Activated naive CD4-positive, alpha-beta T cell treated with anti-CD3 and anti-CD28 coated beads for 36 hours (primary cell): Measurements from ENCODE around the gene AFF3. TPM values are rescaled to one million over a fixed set of nuclear protein-coding genes. Genes with fewer than 3 reads are reported as not detected.

Experiments used
- CTCF ChIA-PET: fragments of 350-600 bp; sonication (Branson Sonifier 250); formaldehyde crosslinking; loops from one replicate; lab custom pipeline; 2021; ENCODE audit warnings: antibody characterized with exemption; lab: Charles Lee
- DNase-seq: peaks from one replicate; pipeline ENCODE4 v3.0.0-alpha.2; 2020
- H3K27ac Mint-ChIP-seq: one replicate; pipeline ENCODE4 v1.8.0; 2021; ENCODE audit warnings: mild to moderate bottlenecking, mixed read lengths
- H3K27me3 Mint-ChIP-seq: one replicate; pipeline ENCODE4 v1.8.0; 2021; ENCODE audit warnings: low read depth, mixed read lengths
- H3K36me3 Mint-ChIP-seq: one replicate; pipeline ENCODE4 v1.8.0; 2021; ENCODE audit warnings: low read depth, mixed read lengths
- H3K4me1 Mint-ChIP-seq: one replicate; pipeline ENCODE4 v1.8.0; 2021; ENCODE audit warnings: low read depth, mixed read lengths
- H3K4me3 Mint-ChIP-seq: one replicate; pipeline ENCODE4 v1.8.0; 2021; ENCODE audit warnings: mild to moderate bottlenecking, moderate library complexity, mixed read lengths
- H3K9me3 Mint-ChIP-seq: one replicate; pipeline ENCODE4 v1.8.0; 2021; ENCODE audit warnings: mixed read lengths
- intact Hi-C: fragments of 100-400 bp; cut with micrococcal nuclease; formaldehyde crosslinking; loops from one replicate; pipeline ENCODE4 v1.15.1; 2023
- total RNA-seq, 2 experiments: library from RNA; stranded (reverse); gene quantifications; one replicate each; pipeline ENCODE4 v1.2.3, GENCODE V29; 2021

AFF3 gene
- total RNA-seq, 2 experiments from 2014 or later, result 1.5 to 2.1 TPM

DNA sequence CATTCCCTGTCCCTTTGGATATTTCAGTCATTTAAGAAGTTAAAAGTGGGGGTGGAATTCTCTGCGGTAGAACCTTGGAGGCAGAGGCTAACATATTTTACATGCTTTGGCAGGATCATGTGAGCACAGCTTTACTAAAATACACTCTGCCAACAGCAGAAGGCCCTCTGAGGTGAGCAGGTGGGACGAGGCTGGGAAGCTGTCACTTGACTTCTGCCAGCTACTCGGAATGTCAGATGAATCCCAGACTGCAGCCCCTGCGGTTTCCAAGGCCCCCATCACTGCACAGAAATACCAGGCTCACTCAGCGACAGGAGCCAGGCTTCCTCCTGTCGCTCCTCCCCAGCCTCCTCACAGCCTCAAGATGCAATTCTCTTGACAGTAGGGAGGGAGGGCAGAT is 431.7 kb downstream of the AFF3 start:
- no peaks in the 10 kb centered on the region for H3K9me3 Mint-ChIP-seq
- no peak for DNase-seq
- no peak overlapping the region for H3K27ac Mint-ChIP-seq
- peaks cover 1% of the 10 kb centered on the region for H3K36me3 Mint-ChIP-seq
- H3K4me3 Mint-ChIP-seq, result no peak overlapping the region
- H3K4me1 Mint-ChIP-seq, result no peaks in the 10 kb centered on the region
- intact Hi-C loops, result no loop called here
- H3K27me3 Mint-ChIP-seq, result no peaks in the 10 kb centered on the region
- CTCF ChIA-PET, result no interaction called here

DNA sequence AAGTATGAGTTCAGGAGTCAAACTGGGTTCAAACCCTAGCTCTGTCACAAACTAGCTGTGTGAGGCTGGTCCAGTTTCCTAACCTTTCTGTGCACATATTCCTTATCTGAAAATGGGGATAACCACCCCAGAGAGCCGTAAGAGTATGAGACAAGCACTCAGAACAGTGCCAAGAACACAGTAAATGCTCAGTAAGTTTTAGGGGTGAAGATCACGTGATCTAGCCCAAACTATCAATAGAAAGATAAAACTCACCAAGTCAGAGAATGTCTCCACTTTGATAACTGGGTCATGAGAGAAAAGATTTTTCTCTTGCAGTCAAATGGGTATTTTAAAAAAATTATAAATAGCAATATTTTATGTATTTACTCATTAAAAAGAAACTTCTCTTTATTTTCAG is 433.2 kb downstream of the AFF3 start:
- CTCF ChIA-PET, result no interaction called here
- Mint-ChIP-seq H3K36me3 (peaks cover 1% of the 10 kb centered on the region), H3K4me1 (no peaks in the 10 kb centered on the region), H3K27me3 (no peaks in the 10 kb centered on the region), H3K9me3 (no peaks in the 10 kb centered on the region), H3K27ac (no peak overlapping the region), H3K4me3 (no peak overlapping the region)
- DNase-seq, result no peak
- intact Hi-C loops, result no loop called here

DNA sequence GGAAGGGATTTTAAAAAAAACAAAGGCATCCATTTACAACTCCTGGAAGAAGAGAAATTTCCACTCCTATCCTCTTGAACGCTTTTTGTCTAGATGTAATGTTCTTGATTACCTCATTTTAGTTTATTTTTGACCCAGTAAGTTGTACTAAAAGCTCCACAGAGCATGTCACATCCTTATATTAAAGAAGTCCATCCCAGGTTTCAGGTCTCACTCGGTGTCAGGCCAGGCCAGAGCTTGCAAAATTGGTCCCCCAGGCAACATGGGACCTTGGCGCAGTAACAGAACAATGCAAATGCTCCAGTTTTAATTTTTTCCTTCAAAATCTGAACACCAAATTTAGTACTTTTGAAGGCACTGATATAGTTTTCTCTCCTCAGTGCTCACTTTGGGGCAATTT is 434.2 kb downstream of the AFF3 start:
- no peak for DNase-seq
- intact Hi-C loops, result no loop called here
- peaks cover 2% of the 10 kb centered on the region for H3K27me3 Mint-ChIP-seq
- H3K4me3 Mint-ChIP-seq, result no peak overlapping the region
- H3K4me1 Mint-ChIP-seq, result no peaks in the 10 kb centered on the region
- H3K36me3 Mint-ChIP-seq, result peaks cover 2% of the 10 kb centered on the region
- CTCF ChIA-PET, result no interaction called here
- H3K27ac Mint-ChIP-seq, result no peak overlapping the region
- no peaks in the 10 kb centered on the region for H3K9me3 Mint-ChIP-seq

DNA sequence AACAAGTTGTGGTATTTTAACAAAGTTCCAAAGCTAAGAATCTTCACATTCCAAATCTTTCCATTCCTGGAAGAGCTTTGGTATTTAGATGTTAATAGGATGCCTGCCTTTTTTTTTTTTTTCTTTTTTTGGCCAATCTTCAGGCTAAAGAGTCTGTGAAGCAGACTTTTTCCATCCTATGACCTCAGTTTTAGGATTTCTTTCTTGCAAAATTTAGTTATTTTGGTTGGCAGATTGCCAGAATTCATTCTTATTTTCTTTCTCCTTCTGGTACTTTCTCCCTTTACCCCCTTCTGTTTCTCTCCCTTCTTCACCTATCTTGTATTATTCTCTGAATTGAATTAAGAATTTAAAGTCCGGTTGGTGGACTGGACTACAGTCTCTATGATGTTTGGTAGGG is 434.8 kb downstream of the AFF3 start:
- no peak overlapping the region for H3K27ac Mint-ChIP-seq
- peaks cover 2% of the 10 kb centered on the region for H3K27me3 Mint-ChIP-seq
- no peak for DNase-seq
- H3K4me3 Mint-ChIP-seq, result no peak overlapping the region
- CTCF ChIA-PET, result interaction anchor here (1.0 kb wide), 1 partner anchor 8 kb away, joined by 6 read pairs; no protein-coding TSS in a partner anchor
- no peaks in the 10 kb centered on the region for H3K9me3 Mint-ChIP-seq
- peaks cover 2% of the 10 kb centered on the region for H3K36me3 Mint-ChIP-seq
- no peaks in the 10 kb centered on the region for H3K4me1 Mint-ChIP-seq
- intact Hi-C loops, result no loop called here

DNA sequence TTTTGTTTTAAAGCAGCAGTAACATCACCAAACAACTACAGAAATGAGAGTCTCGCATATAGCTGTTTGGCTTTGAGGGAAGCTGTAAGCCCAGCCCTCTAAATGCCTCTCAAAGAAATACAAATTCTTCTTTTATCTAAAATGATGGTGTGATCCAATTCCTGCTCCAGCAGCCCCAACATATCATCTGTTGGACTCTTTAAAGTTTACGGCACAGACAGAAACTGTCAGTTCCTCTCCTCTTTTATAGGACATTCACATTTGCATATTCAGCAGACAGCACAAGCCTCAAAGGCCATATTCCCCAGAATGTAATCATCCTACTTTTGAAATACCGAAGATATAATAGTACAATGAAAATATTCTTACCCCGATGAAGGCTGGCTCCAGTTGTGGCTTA is 435.7 kb downstream of the AFF3 start:
- no peak for DNase-seq
- H3K9me3 Mint-ChIP-seq, result no peaks in the 10 kb centered on the region
- intact Hi-C loops, result no loop called here
- peaks cover 2% of the 10 kb centered on the region for H3K36me3 Mint-ChIP-seq
- H3K27ac Mint-ChIP-seq, result no peak overlapping the region
- CTCF ChIA-PET, result interaction anchor here (1.0 kb wide), 1 partner anchor 8 kb away, joined by 6 read pairs; no protein-coding TSS in a partner anchor
- peaks cover under 1% of the 10 kb centered on the region for H3K4me1 Mint-ChIP-seq
- no peak overlapping the region for H3K4me3 Mint-ChIP-seq
- peaks cover 2% of the 10 kb centered on the region for H3K27me3 Mint-ChIP-seq

DNA sequence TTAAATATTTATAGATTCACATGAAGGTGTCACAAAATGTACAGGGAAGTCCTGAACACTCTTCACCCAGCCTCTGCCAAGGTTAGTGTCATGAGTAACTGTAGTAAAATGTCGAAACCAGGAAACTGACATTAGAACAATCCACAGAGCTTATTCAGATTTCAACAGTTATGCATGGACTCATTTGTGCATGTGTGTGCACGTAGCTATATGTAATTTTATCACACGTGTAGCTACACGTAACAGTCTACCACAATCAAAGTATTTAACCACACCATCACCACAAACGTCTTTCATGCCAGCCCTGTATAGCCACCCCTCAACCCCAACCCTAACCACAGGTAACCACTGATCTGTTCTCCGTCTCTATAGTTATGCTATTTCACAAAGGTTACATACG is 440.9 kb downstream of the AFF3 start:
- CTCF ChIA-PET, result no interaction called here
- no peak overlapping the region for H3K4me3 Mint-ChIP-seq
- no peak for DNase-seq

DNA sequence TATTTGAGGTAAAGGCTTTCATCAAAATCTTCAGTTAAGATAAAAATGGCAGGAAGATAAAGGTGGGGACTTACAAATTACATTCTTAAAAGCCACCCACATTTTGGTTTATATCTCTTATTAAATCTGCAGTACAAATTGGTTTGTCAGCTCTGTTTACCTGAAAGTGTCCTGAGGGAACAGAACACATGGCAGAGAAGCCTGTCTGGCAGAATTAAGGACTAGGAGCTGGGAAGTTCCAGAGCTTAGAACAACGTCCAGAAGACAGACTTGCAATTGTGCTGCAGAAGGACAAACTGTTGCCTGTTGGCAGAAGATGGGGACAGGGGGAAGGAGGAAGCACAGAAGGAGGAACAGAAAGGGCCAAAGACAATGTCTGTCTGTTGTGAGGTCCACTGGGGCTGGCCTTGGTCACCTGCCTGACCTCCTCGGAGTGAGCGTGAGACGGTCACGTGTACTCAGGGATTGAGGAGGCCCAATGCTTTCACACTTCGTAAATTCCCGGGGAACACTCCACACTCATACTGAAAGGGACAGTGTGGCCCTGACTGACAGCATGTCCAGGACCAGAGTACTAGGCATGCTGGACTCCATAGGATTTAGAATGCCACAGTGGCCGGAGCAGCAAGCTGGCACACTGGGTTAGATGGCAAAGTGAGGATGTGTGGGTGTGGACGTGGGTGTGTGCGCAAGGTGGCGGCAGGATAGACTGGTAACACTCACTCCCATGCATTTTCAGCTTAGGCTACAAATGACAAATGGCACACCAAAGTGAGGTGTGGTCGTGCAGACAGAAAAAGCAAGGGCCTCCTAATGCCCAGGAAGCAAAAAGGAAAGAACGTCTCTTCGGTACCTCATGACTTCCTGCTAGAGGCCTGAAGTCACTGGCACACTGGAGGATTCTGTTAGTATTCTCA is 441.6 kb downstream of the AFF3 start:
- no peak for DNase-seq
- Mint-ChIP-seq H3K9me3 (no peaks in the 10 kb centered on the region), H3K27me3 (peaks cover 2% of the 10 kb centered on the region), H3K36me3 (peaks cover 2% of the 10 kb centered on the region), H3K4me3 (no peak overlapping the region), H3K27ac (no peak overlapping the region), H3K4me1 (peaks cover 3% of the 10 kb centered on the region)
- intact Hi-C loops, result no loop called here
- CTCF ChIA-PET, result no interaction called here

More for the DNA sequence above, 440.9 kb downstream of the AFF3 start:
- intact Hi-C loops, result no loop called here
- peaks cover 2% of the 10 kb centered on the region for H3K27me3 Mint-ChIP-seq
- no peak overlapping the region for H3K27ac Mint-ChIP-seq
- peaks cover 3% of the 10 kb centered on the region for H3K4me1 Mint-ChIP-seq
- H3K9me3 Mint-ChIP-seq, result no peaks in the 10 kb centered on the region
- H3K36me3 Mint-ChIP-seq, result peaks cover 2% of the 10 kb centered on the region

DNA sequence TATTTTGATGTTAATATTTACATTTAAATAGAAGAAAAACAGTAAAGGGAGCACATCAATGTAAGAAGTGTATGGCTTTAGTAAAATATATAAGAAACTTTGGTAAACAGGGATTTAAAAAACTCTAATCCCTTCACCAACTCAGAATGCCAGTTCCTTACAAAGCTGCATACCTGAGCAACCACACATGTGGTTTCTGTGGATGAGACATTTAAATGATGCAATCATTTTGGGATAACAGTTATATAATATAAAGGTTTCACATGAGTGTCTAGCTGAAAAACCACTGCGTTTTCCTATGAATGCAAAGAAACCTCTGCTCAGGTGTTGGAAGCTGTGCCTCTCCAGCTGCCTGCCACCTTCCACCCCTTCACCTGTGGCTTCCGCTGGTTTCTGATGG is 443.5 kb downstream of the AFF3 start:
- Mint-ChIP-seq H3K27ac (no peak overlapping the region), H3K4me1 (peaks cover 3% of the 10 kb centered on the region), H3K36me3 (peaks cover 2% of the 10 kb centered on the region), H3K27me3 (peaks cover 2% of the 10 kb centered on the region), H3K4me3 (no peak overlapping the region), H3K9me3 (no peaks in the 10 kb centered on the region)
- no peak for DNase-seq
- intact Hi-C loops, result no loop called here
- CTCF ChIA-PET, result interaction anchor here (1.9 kb wide), 1 partner anchor 139 kb away, joined by 6 read pairs; no protein-coding TSS in a partner anchor

DNA sequence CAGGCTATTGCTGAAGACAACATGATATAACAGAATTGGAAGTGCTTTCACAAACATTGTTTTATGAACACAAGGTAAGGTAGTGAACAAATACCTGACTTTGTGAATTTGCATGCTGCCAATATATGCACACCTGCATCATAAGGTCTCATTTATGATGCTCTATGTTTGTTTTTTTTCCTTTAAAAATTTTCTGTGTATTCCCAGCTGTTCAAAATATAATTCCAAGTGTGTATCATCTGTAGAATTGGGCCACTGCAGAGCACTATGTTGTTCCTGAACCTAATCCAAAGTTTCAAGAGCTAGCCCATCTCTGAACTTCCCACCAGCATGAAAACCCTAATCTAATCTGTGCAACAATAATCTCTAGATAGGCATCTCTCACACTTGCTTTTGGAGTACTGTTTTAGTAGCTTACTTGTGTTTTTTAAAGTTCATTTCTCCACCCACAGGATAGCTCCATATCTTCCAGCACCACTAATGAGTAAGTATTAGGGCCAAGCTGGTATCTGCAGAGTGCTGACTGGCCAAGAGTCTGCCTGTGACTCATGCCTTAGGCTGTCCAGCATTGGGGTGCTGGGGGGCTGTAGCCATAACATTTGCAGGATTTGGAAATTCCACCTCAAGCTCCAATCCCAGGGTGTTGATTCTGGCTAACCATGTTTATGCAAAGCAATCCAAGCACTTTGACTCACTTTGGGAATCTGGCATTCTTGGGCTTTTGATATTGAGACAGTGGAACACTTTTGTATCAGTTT is 444.4 kb downstream of the AFF3 start:
- Mint-ChIP-seq H3K9me3 (no peaks in the 10 kb centered on the region), H3K4me1 (peaks cover 3% of the 10 kb centered on the region), H3K27ac (no peak overlapping the region), H3K4me3 (no peak overlapping the region), H3K27me3 (no peaks in the 10 kb centered on the region), H3K36me3 (no peaks in the 10 kb centered on the region)
- DNase-seq, result no peak
- intact Hi-C loops, result no loop called here
- CTCF ChIA-PET, result interaction anchor here (1.9 kb wide), 1 partner anchor 138 kb away, joined by 6 read pairs; no protein-coding TSS in a partner anchor

DNA sequence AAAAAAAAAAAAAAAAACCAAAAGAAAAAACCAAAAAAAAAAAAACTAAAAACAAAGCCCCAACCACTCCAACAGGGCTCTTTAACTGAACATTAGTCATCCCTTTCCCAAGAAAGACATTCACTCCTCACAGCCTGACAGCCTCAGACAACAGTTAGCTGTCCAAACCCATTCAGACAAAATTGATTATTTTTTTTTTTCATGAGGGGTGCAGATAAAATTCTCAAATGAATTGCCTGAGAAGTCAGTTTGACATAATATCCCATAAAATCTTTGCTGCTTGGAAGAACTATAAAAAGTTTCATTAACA is 446.5 kb downstream of the AFF3 start:
- H3K36me3 Mint-ChIP-seq, result no peaks in the 10 kb centered on the region
- H3K27me3 Mint-ChIP-seq, result no peaks in the 10 kb centered on the region
- CTCF ChIA-PET, result interaction anchor here (0.5 kb wide), 1 partner anchor 17 kb away, joined by 3 read pairs; no protein-coding TSS in a partner anchor

DNA sequence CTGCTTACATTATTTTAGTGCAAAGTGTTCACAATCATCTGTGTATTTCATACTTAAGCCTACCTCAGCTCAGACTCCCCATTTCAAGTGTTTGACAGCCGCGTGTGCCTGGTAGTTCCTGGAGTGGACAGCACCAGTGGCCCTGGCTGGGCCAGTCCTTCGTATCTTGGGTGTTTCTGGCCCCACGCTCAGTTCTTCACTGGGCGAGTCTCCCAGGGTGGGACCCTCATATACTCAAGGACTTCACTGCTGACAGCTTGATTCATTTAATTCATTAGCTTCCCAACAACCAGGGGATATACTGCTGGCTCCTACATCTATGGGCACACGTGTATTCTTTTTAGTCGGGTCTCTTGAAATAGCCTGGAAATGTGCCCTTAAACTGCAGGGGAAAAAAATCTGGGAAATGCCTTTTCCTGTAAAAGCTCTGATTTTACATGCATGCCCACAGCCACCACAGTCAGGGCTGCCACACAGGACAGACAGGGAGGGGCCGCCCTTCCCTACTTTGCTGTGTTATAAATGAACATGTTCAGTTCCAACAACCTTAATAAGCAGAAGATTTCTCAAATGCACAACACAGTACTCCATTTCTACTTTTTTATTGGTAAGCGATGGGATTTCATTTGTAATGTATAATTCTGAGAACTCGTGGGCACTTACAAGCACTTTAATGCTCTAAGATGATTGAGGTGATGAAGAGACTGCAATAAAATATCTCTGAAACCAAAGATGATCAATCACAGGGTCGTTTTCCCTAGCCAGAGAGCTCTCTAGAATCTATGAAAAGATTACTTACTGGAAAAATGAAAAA is 447.1 kb downstream of the AFF3 start:
- intact Hi-C loops, result no loop called here
- Mint-ChIP-seq H3K9me3 (no peaks in the 10 kb centered on the region), H3K4me3 (no peak overlapping the region), H3K27me3 (no peaks in the 10 kb centered on the region), H3K27ac (no peak overlapping the region), H3K4me1 (no peaks in the 10 kb centered on the region), H3K36me3 (no peaks in the 10 kb centered on the region)
- CTCF ChIA-PET, result no interaction called here
- no peak for DNase-seq

More for the DNA sequence above, 446.5 kb downstream of the AFF3 start:
- no peak for DNase-seq
- H3K27ac Mint-ChIP-seq, result no peak overlapping the region
- no peaks in the 10 kb centered on the region for H3K9me3 Mint-ChIP-seq
- no peak overlapping the region for H3K4me3 Mint-ChIP-seq
- no peaks in the 10 kb centered on the region for H3K4me1 Mint-ChIP-seq
- intact Hi-C loops, result no loop called here

DNA sequence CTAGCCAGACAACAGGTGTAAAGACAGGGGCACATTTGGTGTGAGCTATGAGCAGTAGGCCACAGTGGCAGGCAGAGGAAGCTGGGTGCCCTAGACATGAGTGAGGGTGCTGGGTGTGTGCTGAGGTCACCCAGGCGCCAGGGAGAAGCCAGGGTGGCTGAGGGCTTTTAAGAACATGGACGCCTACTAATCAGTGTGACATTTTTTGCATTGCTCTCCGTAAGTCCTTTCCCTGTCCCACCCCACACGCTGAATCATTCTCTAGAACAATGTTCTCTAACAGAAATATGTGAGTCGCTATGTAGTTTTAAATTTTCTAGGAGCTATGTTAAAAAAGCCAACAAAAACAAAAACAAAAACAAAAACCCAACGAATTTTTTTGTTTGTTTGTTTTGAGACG is 448.1 kb downstream of the AFF3 start:
- H3K27me3 Mint-ChIP-seq, result no peaks in the 10 kb centered on the region
- H3K4me3 Mint-ChIP-seq, result no peak overlapping the region
- no peaks in the 10 kb centered on the region for H3K4me1 Mint-ChIP-seq
- H3K27ac Mint-ChIP-seq, result no peak overlapping the region
- CTCF ChIA-PET, result interaction anchor here (0.7 kb wide), 1 partner anchor 71 kb away, joined by 3 read pairs; no protein-coding TSS in a partner anchor
- no peaks in the 10 kb centered on the region for H3K9me3 Mint-ChIP-seq
- DNase-seq, result no peak
- no peaks in the 10 kb centered on the region for H3K36me3 Mint-ChIP-seq
- intact Hi-C loops, result no loop called here
